BJ (cell line): Measurements from ENCODE around the gene MRPL39. TPM values are rescaled to one million over a fixed set of nuclear protein-coding genes. Genes with fewer than 3 reads are reported as not detected.

Experiments
- CTCF ChIA-PET: fragments of 350-600 bp; formaldehyde crosslinking; extraction: SDS; loops from one replicate; lab custom pipeline; 2021; ENCODE audit warnings: antibody characterized with exemption, inconsistent platforms; lab: Yijun Ruan, JAX
- POLR2A ChIA-PET: fragments of 300-600 bp; sonication (Branson Sonifier 250); formaldehyde crosslinking; extraction: SDS; loops from one replicate; lab custom pipeline; 2021; ENCODE audit warnings: antibody characterized with exemption; lab: Charles Lee
- DNase-seq: peaks from one replicate; pipeline ENCODE4 v3.0.0-alpha.2; 2011; ENCODE audit warnings: low read depth
- H3K27me3 ChIP-seq: 2 replicates; pipeline ENCODE4 v1.6.0; 2011; ENCODE audit warnings: low read length; ENCODE audit not compliant: control insufficient read depth, insufficient read depth
- H3K36me3 ChIP-seq: 2 replicates; pipeline ENCODE4 v1.5.1; 2011; ENCODE audit warnings: low read length; ENCODE audit not compliant: control insufficient read depth, insufficient read depth
- H3K4me3 ChIP-seq: 2 replicates; pipeline ENCODE4 v1.5.1; 2011; ENCODE audit warnings: low read depth, mild to moderate bottlenecking, control low read depth, low read length
- CTCF ChIP-seq: IDR thresholded peaks from 2 replicates; pipeline ENCODE4 v1.5.1; 2011; ENCODE audit warnings: low read depth, mild to moderate bottlenecking, control low read depth, inconsistent platforms, low read length, moderate library complexity; ENCODE audit not compliant: insufficient read depth
- polyA plus RNA-seq: library from polyadenylated mRNA; depleted of rRNA; stranded (reverse); fragments of >200 nt; gene quantifications from 2 replicates; pipeline ENCODE4 v1.2.3, GENCODE V29; 2011

MRPL39 gene
- polyA plus RNA-seq, 1 experiment, result 11.6 TPM

DNA sequence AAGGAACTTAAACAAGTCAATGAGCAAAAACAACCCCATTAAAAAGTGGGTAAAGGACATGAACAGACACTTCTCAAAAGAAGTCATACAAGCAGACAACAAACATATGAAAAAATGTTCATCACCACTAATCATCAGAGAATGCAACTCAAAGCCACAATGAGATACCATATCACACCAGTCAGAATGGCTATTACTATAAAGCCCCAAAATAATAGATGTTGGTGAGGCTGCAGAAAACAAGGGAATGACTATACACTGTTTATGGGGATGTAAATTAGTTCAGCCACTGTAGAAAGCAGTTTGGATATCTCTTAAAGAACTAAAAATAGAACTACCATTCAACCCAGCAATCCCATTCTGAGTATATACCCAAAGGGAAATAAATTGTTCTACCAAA is 51.2 kb downstream of the MRPL39 start:
- ChIA-PET CTCF (no interaction called here), POLR2A (no interaction called here)
- TF ChIP-seq CTCF, result no peak
- no peak overlapping the region for H3K4me3 ChIP-seq
- H3K27me3 ChIP-seq, result no peaks in the 10 kb centered on the region; the same call in 1 of the 2 replicates
- H3K36me3 ChIP-seq, result no peaks in the 10 kb centered on the region
- no peak for DNase-seq

- ChIA-PET POLR2A (no interaction called here), CTCF (no interaction called here)
- Histone ChIP-seq H3K36me3 (no peaks in the 10 kb centered on the region), H3K27me3 (no peaks in the 10 kb centered on the region; the same call in 1 of the 2 replicates), H3K4me3 (no peak overlapping the region)
- no peak for TF ChIP-seq CTCF
- DNase-seq, result no peak
Measured at GRCh38 chr21:25555492-25555891, 51.8 kb downstream of the MRPL39 start.

DNA sequence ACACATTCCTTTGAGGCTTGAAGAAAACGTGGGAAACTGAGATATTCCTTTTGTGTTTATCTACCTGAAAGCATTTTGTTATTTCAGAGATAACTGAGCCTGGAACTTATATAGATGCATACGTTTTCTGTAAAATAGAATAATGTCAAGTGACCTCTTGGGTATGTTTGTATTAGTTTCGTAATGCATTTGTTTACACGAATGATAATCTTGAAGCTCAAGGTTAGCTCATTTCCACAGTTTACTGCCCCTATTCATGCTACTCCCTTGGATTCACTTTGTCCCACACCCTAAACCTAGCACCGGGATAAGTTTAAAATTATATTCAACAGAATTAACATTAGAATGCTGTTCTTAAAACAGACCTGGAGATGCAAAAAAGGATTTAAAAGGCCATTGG is 54.4 kb downstream of the MRPL39 start:
- TF ChIP-seq CTCF, result no peak
- no peak overlapping the region for H3K4me3 ChIP-seq
- H3K27me3 ChIP-seq, result no peaks in the 10 kb centered on the region; the same call in 1 of the 2 replicates
- CTCF ChIA-PET, result no interaction called here
- no peaks in the 10 kb centered on the region for H3K36me3 ChIP-seq
- POLR2A ChIA-PET, result no interaction called here
- no peak for DNase-seq

DNA sequence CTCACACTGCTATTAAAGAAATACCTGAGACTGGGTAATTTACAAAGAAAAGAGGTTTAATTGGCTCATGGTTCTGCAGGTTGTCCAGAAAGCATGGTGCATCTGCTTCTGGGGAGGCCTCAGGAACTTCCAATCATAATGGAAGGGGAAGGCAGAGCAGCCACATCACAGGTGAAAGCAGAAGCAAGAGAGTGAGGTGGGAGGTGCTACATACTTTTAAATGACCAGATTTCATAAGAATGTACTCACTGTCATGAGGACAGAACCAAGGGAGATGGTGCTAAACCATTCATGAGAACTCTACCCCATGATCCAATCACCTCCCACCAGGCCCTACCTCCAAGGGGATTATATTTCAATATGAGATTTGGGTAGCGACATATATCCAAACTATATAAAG is 55.7 kb downstream of the MRPL39 start:
- H3K36me3 ChIP-seq, result no peaks in the 10 kb centered on the region
- no peak overlapping the region for H3K4me3 ChIP-seq
- ChIA-PET CTCF (interaction anchor here (1.0 kb wide), 1 partner anchor 8 kb away, joined by 3 read pairs; no protein-coding TSS in a partner anchor), POLR2A (no interaction called here)
- no peak for DNase-seq
- no peak for TF ChIP-seq CTCF
- no peaks in the 10 kb centered on the region; the same call in 1 of the 2 replicates for H3K27me3 ChIP-seq

DNA sequence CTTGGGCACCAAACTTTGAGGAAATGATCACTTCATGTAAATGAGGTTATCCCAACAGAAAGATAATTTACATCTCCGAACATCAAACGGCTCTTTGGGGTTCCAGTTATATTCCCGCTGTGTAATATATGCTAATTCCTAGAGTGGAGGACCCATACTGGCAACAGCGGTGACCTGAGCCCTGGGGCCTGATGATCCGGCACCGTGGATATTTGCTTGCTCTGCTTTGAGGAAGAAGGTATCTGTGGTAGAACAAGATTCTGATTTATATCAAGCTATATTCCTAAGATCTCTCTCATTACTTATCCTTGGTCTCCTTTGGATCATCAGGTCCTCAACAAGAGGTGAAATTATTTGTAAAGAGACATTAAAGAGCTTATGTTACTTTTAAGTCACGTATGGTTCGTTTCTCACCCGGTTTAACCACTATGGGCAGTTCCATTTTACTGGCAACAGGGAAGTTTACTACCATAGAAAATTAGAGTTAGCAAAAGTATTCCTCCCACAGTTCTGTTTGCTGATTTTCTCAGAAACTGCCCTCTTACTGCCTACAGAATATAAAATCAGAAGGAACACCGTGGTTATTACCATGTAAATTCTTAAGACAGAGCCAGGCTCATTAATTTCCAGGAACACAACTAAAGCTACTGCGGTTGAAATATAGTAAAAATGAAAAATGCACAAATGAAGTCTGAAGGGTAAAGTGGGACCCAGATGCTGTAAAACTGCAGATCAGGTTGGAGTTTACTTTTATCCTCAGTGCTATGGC is 56.7 kb downstream of the MRPL39 start:
- H3K27me3 ChIP-seq, result no peaks in the 10 kb centered on the region; the same call in 1 of the 2 replicates
- no peak overlapping the region for H3K4me3 ChIP-seq
- ChIA-PET CTCF (interaction anchor here (1.3 kb wide), 1 partner anchor 28 kb away, joined by 3 read pairs; no protein-coding TSS in a partner anchor), POLR2A (no interaction called here)
- no peaks in the 10 kb centered on the region for H3K36me3 ChIP-seq
- no peak for DNase-seq
- no peak for TF ChIP-seq CTCF
